ENCODE results near the gene SYT17.

SYT17 gene

GRCh38 chr16:19123535-19124178, 44.4 kb upstream of the SYT17 start:
- Histone ChIP-seq H3K4me2 (ENCODE audit: low read length) (no peak overlapping the region), H3K9me2 (ENCODE audit: low read depth, low read length) (no peaks in the 10 kb centered on the region), H3F3A (ENCODE audit: insufficient read depth, low read length) (no peaks in the 10 kb centered on the region), H3K4me1 (ENCODE audit: insufficient read depth, low read length, severe bottlenecking) (peaks cover 9% of the 10 kb centered on the region), H4K20me1 (ENCODE audit: insufficient read depth, low read length) (no peaks in the 10 kb centered on the region), H3K79me2 (ENCODE audit: insufficient read depth, low read length) (no peaks in the 10 kb centered on the region), H3K27ac (ENCODE audit: low read depth, low read length, poor library complexity, severe bottlenecking) (no peak overlapping the region), H3K36me3 (ENCODE audit: insufficient read depth, low read length) (no peaks in the 10 kb centered on the region; the same call in 1 of the 2 replicates), H3K9me3 (ENCODE audit: low read length) (peaks cover 4% of the 10 kb centered on the region; the same call in 1 of the 2 replicates), H3K9ac (ENCODE audit: low read length) (no peak overlapping the region), H3K4me3 (ENCODE audit: low read depth, low read length, poor library complexity, severe bottlenecking) (no peak overlapping the region), H2AFZ (ENCODE audit: low read length) (no peak overlapping the region), H3K27me3 (ENCODE audit: insufficient read depth, low read length) (peaks cover 4% of the 10 kb centered on the region; the same call in 1 of the 2 replicates)
- TF ChIP-seq CTCF (IDR thresholded peaks at IDR 0.05; ENCODE audit: low read length) = no peak
- no peak for TF ChIP-seq EZH2 (IDR thresholded peaks at IDR 0.05; ENCODE audit: borderline replicate concordance, low read length)

GRCh38 chr16:19126300-19126699, 41.7 kb upstream of the SYT17 start:
- Histone ChIP-seq H3K9me2 (ENCODE audit: low read depth, low read length) (no peaks in the 10 kb centered on the region), H3K9me3 (ENCODE audit: low read length) (peaks cover 4% of the 10 kb centered on the region; the same call in 1 of the 2 replicates), H3K4me1 (ENCODE audit: insufficient read depth, low read length, severe bottlenecking) (no peaks in the 10 kb centered on the region), H2AFZ (ENCODE audit: low read length) (no peak overlapping the region), H3K4me2 (ENCODE audit: low read length) (no peak overlapping the region), H3K4me3 (ENCODE audit: low read depth, low read length, poor library complexity, severe bottlenecking) (no peak overlapping the region), H3K27me3 (ENCODE audit: insufficient read depth, low read length) (peaks cover 4% of the 10 kb centered on the region; the same call in 1 of the 2 replicates), H3K9ac (ENCODE audit: low read length) (no peak overlapping the region), H4K20me1 (ENCODE audit: insufficient read depth, low read length) (no peaks in the 10 kb centered on the region), H3K79me2 (ENCODE audit: insufficient read depth, low read length) (no peaks in the 10 kb centered on the region), H3F3A (ENCODE audit: insufficient read depth, low read length) (no peaks in the 10 kb centered on the region), H3K27ac (ENCODE audit: low read depth, low read length, poor library complexity, severe bottlenecking) (no peak overlapping the region), H3K36me3 (ENCODE audit: insufficient read depth, low read length) (no peaks in the 10 kb centered on the region; the same call in 1 of the 2 replicates)
- TF ChIP-seq CTCF (IDR thresholded peaks at IDR 0.05; ENCODE audit: low read length) (no peak), EZH2 (IDR thresholded peaks at IDR 0.05; ENCODE audit: borderline replicate concordance, low read length) (no peak)

- Histone ChIP-seq H4K20me1 (ENCODE audit: insufficient read depth, low read length) (no peaks in the 10 kb centered on the region), H3K4me2 (ENCODE audit: low read length) (no peak overlapping the region)
Observed at GRCh38 chr16:19127205-19127604, 40.8 kb upstream of the SYT17 start.

More at GRCh38 chr16:19127205-19127604, 40.8 kb upstream of the SYT17 start:
- TF ChIP-seq CTCF (IDR thresholded peaks at IDR 0.05; ENCODE audit: low read length) (no peak), EZH2 (IDR thresholded peaks at IDR 0.05; ENCODE audit: borderline replicate concordance, low read length) (no peak)
- Histone ChIP-seq H3K9me3 (ENCODE audit: low read length) (peaks cover 4% of the 10 kb centered on the region; the same call in 1 of the 2 replicates), H3K9me2 (ENCODE audit: low read depth, low read length) (no peaks in the 10 kb centered on the region), H3K4me1 (ENCODE audit: insufficient read depth, low read length, severe bottlenecking) (no peaks in the 10 kb centered on the region), H3K9ac (ENCODE audit: low read length) (no peak overlapping the region), H3K79me2 (ENCODE audit: insufficient read depth, low read length) (no peaks in the 10 kb centered on the region), H3K27me3 (ENCODE audit: insufficient read depth, low read length) (peaks cover 4% of the 10 kb centered on the region; the same call in 1 of the 2 replicates), H3K27ac (ENCODE audit: low read depth, low read length, poor library complexity, severe bottlenecking) (no peak overlapping the region), H2AFZ (ENCODE audit: low read length) (no peak overlapping the region), H3K36me3 (ENCODE audit: insufficient read depth, low read length) (no peaks in the 10 kb centered on the region; the same call in 1 of the 2 replicates), H3K4me3 (ENCODE audit: low read depth, low read length, poor library complexity, severe bottlenecking) (no peak overlapping the region), H3F3A (ENCODE audit: insufficient read depth, low read length) (no peaks in the 10 kb centered on the region)

Data from OCI-LY1 (cell line).